Endodermal cell (in vitro differentiated cells): ENCODE measurements around the gene CNTN4. TPM values are rescaled to one million over a fixed set of nuclear protein-coding genes. Genes with fewer than 3 reads are reported as not detected.

Experiments used
- DNase-seq: peaks from one replicate; pipeline ENCODE4 v3.0.0-alpha.2; 2017
- H3K27ac ChIP-seq: 2 replicates; pipeline ENCODE4 v1.5.1; 2013; ENCODE audit warnings: mild to moderate bottlenecking, low read depth, low read length, moderate library complexity
- H3K27me3 ChIP-seq: 2 replicates; pipeline ENCODE4 v1.6.1; 2013; ENCODE audit warnings: mild to moderate bottlenecking, low read length, moderate library complexity; ENCODE audit not compliant: insufficient read depth, control insufficient read depth, poor library complexity, severe bottlenecking
- H3K36me3 ChIP-seq: 2 replicates; pipeline ENCODE4 v1.7.0; 2013; ENCODE audit warnings: mild to moderate bottlenecking, low read length, moderate library complexity; ENCODE audit not compliant: control insufficient read depth, insufficient read depth
- H3K4me1 ChIP-seq: one replicate; pipeline ENCODE4 v1.7.0; 2013; ENCODE audit warnings: low read length; ENCODE audit not compliant: control insufficient read depth, insufficient read depth
- H3K4me3 ChIP-seq: 2 replicates; pipeline ENCODE4 v1.5.1; 2013; ENCODE audit warnings: mild to moderate bottlenecking, low read length, moderate library complexity
- H3K9ac ChIP-seq: 2 replicates; pipeline ENCODE4 v1.6.1; 2013; ENCODE audit warnings: mild to moderate bottlenecking, low read length, moderate library complexity; ENCODE audit not compliant: poor library complexity, severe bottlenecking; ENCODE audit errors: extremely low read depth
- H3K9me3 ChIP-seq: 2 replicates; pipeline ENCODE4 v1.6.1; 2013; ENCODE audit warnings: mild to moderate bottlenecking, low read length, moderate library complexity; ENCODE audit not compliant: control insufficient read depth
- H3K27ac Mint-ChIP-seq: 2 replicates; pipeline ENCODE4 v1.8.0; 2020; ENCODE audit warnings: mixed read lengths
- H3K27me3 Mint-ChIP-seq: 2 replicates; pipeline ENCODE4 v1.8.0; 2021; ENCODE audit warnings: mild to moderate bottlenecking, mixed read lengths; ENCODE audit not compliant: insufficient read depth
- H3K36me3 Mint-ChIP-seq: 2 replicates; pipeline ENCODE4 v1.8.0; 2020; ENCODE audit warnings: low read depth, mixed read lengths
- H3K4me1 Mint-ChIP-seq: 2 replicates; pipeline ENCODE4 v1.8.0; 2020; ENCODE audit warnings: mixed read lengths
- H3K4me3 Mint-ChIP-seq: 2 replicates; pipeline ENCODE4 v1.8.0; 2020; ENCODE audit warnings: mild to moderate bottlenecking, moderate library complexity, mixed read lengths
- H3K9me3 Mint-ChIP-seq: 2 replicates; pipeline ENCODE4 v1.8.0; 2020; ENCODE audit warnings: mild to moderate bottlenecking, mixed read lengths
- WGBS, 2 experiments: methylation state at CpG; one replicate each; pipeline versions ENCODE4 v1.1.5 to v1.1.7; 2013; ENCODE audit warnings: missing lambda C conversion rate in 2 of 2, mixed read lengths in 1 of 2; ENCODE audit not compliant: insufficient coverage in 1 of 2, insufficient read length in 1 of 2; 5-methylcytosine and 5-hydroxymethylcytosine counted together
- total RNA-seq, 2 donors: library from RNA; stranded (reverse); fragmentation: NEBNext Ultra II Directional in 1 of 2; extraction: Animal tissue kit (Norgen Biotek cat#: 25700) in 1 of 2; gene quantifications; 2 replicates in 1 of 2; 3 replicates in 1 of 2; pipeline ENCODE4 v1.2.1, GENCODE V29; 2021
- TF ChIP-seq, protein P1 (sequence below): fragments of 200-600 bp; sonication (generic); conservative IDR thresholded peaks from 2 replicates; pipeline ENCODE4 v1.5.0; 2021; ENCODE audit warnings: antibody characterized with exemption, mild to moderate bottlenecking

The CNTN4 gene
- total RNA-seq, 2 donors from 2014 or later: 10.8 to 11.1 TPM

DNA sequence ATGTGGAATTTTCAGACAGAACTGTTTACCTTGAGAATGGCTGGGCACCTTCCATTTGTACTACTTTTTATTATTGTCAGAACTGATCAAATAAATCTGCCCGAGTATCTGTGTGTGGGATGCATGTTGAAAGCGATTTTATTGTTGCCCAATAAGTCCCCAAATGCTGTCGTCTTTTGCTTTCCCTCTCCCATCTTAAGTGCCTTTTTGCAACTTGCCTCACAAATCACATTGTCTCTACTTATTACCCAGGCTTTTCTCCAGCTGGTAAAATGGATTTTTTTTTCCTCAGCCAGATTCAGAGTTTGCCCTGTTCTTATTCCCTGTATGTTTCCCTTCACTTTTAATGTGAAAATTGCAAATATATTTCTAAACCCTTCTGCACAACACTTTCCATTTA, 163.1 kb downstream of the CNTN4 start:
- TF ChIP-seq, protein P1, sequence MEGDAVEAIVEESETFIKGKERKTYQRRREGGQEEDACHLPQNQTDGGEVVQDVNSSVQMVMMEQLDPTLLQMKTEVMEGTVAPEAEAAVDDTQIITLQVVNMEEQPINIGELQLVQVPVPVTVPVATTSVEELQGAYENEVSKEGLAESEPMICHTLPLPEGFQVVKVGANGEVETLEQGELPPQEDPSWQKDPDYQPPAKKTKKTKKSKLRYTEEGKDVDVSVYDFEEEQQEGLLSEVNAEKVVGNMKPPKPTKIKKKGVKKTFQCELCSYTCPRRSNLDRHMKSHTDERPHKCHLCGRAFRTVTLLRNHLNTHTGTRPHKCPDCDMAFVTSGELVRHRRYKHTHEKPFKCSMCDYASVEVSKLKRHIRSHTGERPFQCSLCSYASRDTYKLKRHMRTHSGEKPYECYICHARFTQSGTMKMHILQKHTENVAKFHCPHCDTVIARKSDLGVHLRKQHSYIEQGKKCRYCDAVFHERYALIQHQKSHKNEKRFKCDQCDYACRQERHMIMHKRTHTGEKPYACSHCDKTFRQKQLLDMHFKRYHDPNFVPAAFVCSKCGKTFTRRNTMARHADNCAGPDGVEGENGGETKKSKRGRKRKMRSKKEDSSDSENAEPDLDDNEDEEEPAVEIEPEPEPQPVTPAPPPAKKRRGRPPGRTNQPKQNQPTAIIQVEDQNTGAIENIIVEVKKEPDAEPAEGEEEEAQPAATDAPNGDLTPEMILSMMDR: no peak
- no peaks in the 10 kb centered on the region for H3K4me1 ChIP-seq
- H3K9me3 Mint-ChIP-seq: no peaks in the 10 kb centered on the region
- no peak overlapping the region for H3K9ac ChIP-seq
- 83% methylated on average over 3 of the region's 3 CpGs; no CpG with 5 or more reads in 1 of the 2 experiments for WGBS, 2 experiments
- no peaks in the 10 kb centered on the region for H3K27me3 Mint-ChIP-seq
- no peaks in the 10 kb centered on the region for H3K36me3 ChIP-seq
- DNase-seq: no peak
- no peak overlapping the region for H3K27ac Mint-ChIP-seq
- no peak overlapping the region for H3K27ac ChIP-seq
- peaks cover 3% of the 10 kb centered on the region for H3K4me1 Mint-ChIP-seq
- no peak overlapping the region for H3K4me3 ChIP-seq
- H3K4me3 Mint-ChIP-seq: no peak overlapping the region
- H3K9me3 ChIP-seq: peaks cover 16% of the 10 kb centered on the region
- H3K36me3 Mint-ChIP-seq: no peaks in the 10 kb centered on the region
- no peaks in the 10 kb centered on the region for H3K27me3 ChIP-seq

DNA sequence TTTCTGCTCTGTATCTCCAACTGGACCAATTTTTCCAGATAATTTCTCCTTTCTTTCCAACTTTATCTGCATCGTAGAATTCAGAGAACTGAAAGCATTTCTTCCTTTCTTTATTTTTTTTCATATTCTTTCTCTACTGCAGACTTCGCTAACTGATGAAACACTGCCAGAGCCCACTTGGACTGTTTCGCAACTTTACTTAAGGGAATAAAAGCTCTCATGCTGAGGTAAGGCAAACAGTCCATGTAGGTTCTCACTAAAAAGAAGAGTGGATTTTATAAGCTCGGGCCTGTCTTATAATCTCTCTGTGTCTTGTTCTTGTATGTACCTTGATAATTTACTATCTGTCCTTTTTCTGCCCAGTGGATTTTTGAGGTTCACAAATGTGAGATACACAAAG, 163.5 kb downstream of the CNTN4 start:
- no peaks in the 10 kb centered on the region for H3K36me3 Mint-ChIP-seq
- H3K36me3 ChIP-seq: no peaks in the 10 kb centered on the region
- 71 to 76% methylated on average over 4 of the region's 4 CpGs for WGBS, 2 experiments
- H3K27me3 Mint-ChIP-seq: no peaks in the 10 kb centered on the region
- H3K4me3 Mint-ChIP-seq: no peak overlapping the region
- no peak overlapping the region for H3K27ac ChIP-seq
- no peak for DNase-seq
- H3K4me1 Mint-ChIP-seq: peaks cover 3% of the 10 kb centered on the region
- H3K9me3 Mint-ChIP-seq: no peaks in the 10 kb centered on the region
- H3K4me3 ChIP-seq: no peak overlapping the region
- H3K4me1 ChIP-seq: no peaks in the 10 kb centered on the region
- TF ChIP-seq, protein P1: no peak
- peaks cover 16% of the 10 kb centered on the region for H3K9me3 ChIP-seq
- no peak overlapping the region for H3K27ac Mint-ChIP-seq
- H3K27me3 ChIP-seq: no peaks in the 10 kb centered on the region
- H3K9ac ChIP-seq: no peak overlapping the region

DNA sequence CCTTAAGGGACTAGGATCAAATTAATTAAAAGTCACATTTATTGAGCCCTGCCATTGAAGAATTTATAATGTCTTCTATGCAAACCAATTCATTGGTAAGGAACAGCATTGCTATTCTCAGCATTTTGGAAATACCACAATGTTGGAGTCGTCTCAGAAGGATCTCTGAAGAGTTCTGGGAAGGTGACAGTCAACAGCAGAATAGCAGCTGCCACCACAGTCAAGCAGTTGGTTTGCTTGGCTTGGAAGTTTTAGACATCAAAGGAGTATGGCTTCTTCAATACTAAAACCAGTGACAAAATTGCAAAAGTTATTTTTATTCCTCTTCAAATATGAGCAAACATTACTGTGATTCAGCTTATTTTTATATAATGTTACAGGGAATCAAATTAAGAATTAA, 167.9 kb downstream of the CNTN4 start:
- Mint-ChIP-seq H3K9me3 (no peaks in the 10 kb centered on the region), H3K4me1 (peaks cover 3% of the 10 kb centered on the region), H3K36me3 (no peaks in the 10 kb centered on the region), H3K4me3 (no peak overlapping the region), H3K27me3 (no peaks in the 10 kb centered on the region), H3K27ac (no peak overlapping the region)
- H3K36me3 ChIP-seq: no peaks in the 10 kb centered on the region
- peaks cover 16% of the 10 kb centered on the region for H3K9me3 ChIP-seq
- no peak overlapping the region for H3K4me3 ChIP-seq
- no peak for DNase-seq
- WGBS, 2 experiments: 69 to 100% methylated on average over 1 of the region's 1 CpG
- no peaks in the 10 kb centered on the region for H3K4me1 ChIP-seq
- H3K27ac ChIP-seq: no peak overlapping the region
- H3K27me3 ChIP-seq: no peaks in the 10 kb centered on the region
- H3K9ac ChIP-seq: no peak overlapping the region
- TF ChIP-seq, protein P1: no peak
